PC-3 (cell line): Measurements from ENCODE around the gene PAWR.

ENCODE experiments used
- EZH2 ChIP-seq: fragments of 300-600 bp; sonication (generic); IDR thresholded peaks from one replicate; pipeline ENCODE4 v1.6.1; 2017; ENCODE audit warnings: antibody characterized with exemption, mild to moderate bottlenecking, low read length; ENCODE audit not compliant: unreplicated experiment
- EZH2phosphoT487 ChIP-seq: fragments of 300-600 bp; sonication (generic); IDR thresholded peaks from 2 replicates; pipeline ENCODE4 v1.6.1; 2018; ENCODE audit warnings: mild to moderate bottlenecking, antibody characterized with exemption, low read length, borderline replicate concordance
- TF ChIP-seq, protein P1 (sequence below): fragments of 300-600 bp; sonication (generic); conservative IDR thresholded peaks from 2 replicates; pipeline ENCODE4 v1.5.1; 2017; ENCODE audit warnings: antibody characterized with exemption, low read depth, mild to moderate bottlenecking, low read length

- TF ChIP-seq, protein P1, sequence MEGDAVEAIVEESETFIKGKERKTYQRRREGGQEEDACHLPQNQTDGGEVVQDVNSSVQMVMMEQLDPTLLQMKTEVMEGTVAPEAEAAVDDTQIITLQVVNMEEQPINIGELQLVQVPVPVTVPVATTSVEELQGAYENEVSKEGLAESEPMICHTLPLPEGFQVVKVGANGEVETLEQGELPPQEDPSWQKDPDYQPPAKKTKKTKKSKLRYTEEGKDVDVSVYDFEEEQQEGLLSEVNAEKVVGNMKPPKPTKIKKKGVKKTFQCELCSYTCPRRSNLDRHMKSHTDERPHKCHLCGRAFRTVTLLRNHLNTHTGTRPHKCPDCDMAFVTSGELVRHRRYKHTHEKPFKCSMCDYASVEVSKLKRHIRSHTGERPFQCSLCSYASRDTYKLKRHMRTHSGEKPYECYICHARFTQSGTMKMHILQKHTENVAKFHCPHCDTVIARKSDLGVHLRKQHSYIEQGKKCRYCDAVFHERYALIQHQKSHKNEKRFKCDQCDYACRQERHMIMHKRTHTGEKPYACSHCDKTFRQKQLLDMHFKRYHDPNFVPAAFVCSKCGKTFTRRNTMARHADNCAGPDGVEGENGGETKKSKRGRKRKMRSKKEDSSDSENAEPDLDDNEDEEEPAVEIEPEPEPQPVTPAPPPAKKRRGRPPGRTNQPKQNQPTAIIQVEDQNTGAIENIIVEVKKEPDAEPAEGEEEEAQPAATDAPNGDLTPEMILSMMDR, result no peak
- TF ChIP-seq EZH2phosphoT487 (no peak), EZH2 (no peak)
These were observed 17.4 kb downstream of the PAWR start for GRCh38 chr12:79673354-79673753.
